Stimulated activated CD4-positive, alpha-beta T cell treated with anti-CD3 and anti-CD28 coated beads, Interleukin-12 subunit alpha, Interleukin-12 subunit beta, amount 100 ng/mL, for 24 hours (primary cell): ENCODE data around the gene JRKL.
"Not testable (repeated sequence)": the region's sequence is repeated elsewhere in the genome, so short reads cannot be mapped to it uniquely, and the experiment has no call there.

ENCODE experiments used
- DNase-seq, 2 experiments: peaks; one replicate each; pipeline ENCODE4 v3.0.0-alpha.2; 2020; ENCODE audit warnings: low read depth in 2 of 2

JRKL gene

DNA sequence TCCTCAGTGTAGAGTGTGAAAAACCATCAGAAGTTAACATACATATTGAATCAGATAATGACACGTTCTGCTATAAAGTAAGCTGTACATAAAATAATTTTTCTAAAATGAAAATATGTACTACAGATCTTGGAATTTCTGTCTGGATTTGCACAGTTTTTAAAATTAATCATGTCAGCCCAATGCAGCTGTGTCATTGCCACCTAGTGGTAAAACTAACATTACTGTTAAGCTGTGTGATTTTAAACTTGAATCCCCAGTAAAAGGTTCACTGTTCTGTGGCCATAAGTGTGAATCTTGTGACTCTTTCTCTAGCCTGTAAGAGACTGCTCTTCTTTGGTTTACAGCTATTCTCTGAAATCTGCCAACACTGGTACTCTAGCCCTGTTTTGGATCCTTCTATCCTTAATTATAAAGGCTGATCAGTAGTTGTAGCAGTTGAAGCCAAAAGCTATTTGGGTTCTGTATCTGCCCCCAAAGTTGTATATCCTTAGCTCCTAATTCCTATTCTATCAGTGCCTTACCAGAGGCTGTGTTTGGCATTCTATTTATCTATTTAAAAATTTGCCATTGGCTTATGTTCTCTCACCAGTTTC is 4.0 kb downstream of the JRKL start:
- no peak for DNase-seq

GRCh38 chr11:96394773-96395172 is 5.0 kb downstream of the JRKL start:
- no peak for DNase-seq

- DNase-seq = no peak
Observed at GRCh38 chr11:96396637-96397036, 6.8 kb downstream of the JRKL start.

DNA sequence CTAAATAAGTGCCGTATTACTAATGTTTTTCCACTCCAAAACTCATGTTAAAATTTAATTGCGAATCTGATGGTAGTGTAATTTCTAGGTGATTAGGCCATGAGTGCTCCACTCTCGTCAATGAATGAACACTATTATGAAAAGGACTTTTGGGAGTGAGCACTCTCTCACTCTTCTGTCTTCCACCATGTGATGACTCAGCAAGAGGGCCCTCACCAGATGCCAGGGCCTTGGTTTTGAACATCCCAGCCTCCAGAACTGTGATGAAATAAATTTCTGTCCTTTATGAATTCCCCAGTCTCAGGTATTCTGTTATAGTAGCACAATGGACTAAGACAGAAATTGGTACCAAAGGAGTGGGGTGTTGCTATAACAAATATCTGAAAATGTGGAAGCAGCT is 8.1 kb downstream of the JRKL start:
- DNase-seq = no peak

DNA sequence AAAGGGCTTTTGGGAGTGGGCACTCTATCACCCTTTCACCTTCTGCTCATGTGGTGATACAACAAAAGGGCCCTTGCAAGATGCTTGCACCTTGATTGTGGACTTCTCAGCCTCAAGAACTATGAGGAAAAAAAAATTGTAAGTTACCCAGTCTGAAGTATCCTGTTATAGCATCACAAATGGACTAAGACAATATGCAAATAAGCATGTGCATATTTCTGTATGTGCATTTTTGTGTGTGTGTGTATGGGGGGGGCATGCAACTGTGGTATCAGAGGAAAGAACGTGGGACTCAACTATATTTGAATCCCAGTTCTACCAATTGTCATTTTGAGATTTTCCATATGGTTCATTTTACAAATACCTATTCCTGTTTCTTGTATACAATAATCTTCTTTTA is 10.9 kb downstream of the JRKL start:
- no peak for DNase-seq

DNA sequence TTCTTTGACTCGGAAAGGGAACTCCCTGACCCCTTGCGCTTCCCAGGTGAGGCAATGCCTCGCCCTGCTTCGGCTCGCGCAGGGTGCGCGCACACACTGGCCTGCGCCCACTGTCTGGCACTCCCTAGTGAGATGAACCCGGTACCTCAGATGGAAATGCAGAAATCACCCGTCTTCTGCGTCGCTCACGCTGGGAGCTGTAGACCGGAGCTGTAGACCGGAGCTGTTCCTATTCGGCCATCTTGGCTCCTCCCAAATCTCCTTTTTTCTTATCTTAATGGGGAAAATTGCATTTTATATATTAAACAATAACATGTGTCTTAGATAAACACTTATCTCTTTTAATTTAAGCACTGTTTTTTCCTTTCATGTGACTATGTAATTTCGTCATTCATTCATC is 21.6 kb downstream of the JRKL start:
- not testable (repeated sequence) for DNase-seq

DNA sequence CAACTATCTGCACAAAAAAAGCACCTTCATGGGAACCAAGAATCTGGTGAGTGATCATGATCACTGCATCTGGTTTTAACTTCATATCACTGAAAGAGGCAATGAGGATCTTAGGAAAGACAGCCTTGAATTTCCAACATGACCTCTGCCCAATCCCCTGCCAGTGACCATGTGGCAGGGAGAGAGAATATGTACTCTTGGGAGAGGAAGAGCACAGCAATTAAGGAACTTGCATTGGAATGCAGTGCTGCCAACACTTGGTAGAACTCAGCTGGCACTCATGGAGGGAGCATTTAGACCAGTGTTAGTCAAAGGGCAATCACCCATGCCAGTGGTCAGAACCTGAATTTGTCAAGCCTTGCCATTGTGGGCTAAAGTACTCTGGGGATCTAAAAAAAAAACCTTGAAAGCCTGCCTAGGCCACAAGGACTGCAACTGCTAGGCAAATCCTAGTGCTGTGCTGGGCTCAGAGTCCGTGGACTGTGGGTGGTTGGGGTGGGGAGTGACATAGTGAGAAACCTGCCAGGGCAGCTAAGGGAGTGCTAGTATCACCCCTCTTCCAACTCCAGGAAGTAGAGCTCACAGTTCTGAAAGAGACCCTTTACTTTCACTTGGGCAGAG is 23.1 kb downstream of the JRKL start:
- no peak for DNase-seq

DNA sequence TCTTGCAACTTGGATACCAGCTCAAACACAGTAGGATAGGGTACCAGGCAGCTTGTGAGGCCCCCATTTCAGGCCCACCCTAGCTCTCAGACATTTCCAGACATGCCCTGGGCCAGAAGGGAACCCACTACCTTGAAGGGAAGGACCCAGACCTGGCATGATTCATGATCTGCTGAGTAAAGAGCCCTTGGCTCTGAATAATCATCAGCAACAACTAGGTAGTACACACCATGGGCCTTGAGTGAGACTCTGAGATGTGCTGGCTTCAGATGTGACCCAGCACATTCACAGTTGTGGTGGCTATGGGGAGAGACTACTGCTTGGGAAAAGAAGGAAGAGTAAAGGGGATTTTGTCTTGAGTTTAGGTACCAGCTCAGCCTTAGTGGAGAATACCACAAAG is 23.6 kb downstream of the JRKL start:
- DNase-seq = no peak

DNA sequence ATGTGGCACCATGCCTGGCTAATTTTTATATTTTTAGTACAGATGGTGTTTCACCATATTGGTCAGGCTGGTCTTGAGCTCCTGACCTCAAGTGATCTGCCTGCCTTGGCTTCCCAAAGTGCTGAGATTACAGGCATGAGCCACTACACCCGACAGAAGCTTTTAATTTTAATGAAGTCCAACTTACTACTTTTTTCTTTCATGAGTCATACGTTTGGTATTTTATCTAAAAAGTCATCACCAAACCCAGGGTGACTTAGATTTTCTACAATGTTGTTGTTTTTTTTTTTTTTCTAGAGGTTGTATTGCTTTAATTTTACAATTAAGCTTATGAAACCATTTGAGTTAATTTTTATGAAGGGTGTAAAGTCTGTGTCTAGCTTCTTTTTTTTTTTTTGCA is 34.9 kb downstream of the JRKL start:
- no peak for DNase-seq

GRCh38 chr11:96430668-96431067 is 40.9 kb downstream of the JRKL start:
- DNase-seq = no peak

- not testable (repeated sequence) for DNase-seq
Observed at GRCh38 chr11:96432654-96433053, 42.8 kb downstream of the JRKL start.
